ES-I3 (cell line): Measurements from ENCODE around the gene SMG1.
"Not testable (repeated sequence)": the region's sequence is repeated elsewhere in the genome, so short reads cannot be mapped to it uniquely, and the experiment has no call there.

Experiments
- H3K36me3 ChIP-seq: 2 replicates; pipeline ENCODE4 v1.6.1; 2013; ENCODE audit warnings: mild to moderate bottlenecking, low read length, control low read depth, moderate library complexity; ENCODE audit not compliant: insufficient read depth
- H3K4me1 ChIP-seq: 2 replicates; pipeline ENCODE4 v1.6.1; 2013; ENCODE audit warnings: mild to moderate bottlenecking, control low read depth, low read length; ENCODE audit not compliant: insufficient read depth
- H3K9ac ChIP-seq: 2 replicates; pipeline ENCODE4 v1.6.1; 2013; ENCODE audit warnings: low read depth, mild to moderate bottlenecking, low read length, moderate library complexity
- H3K9me3 ChIP-seq: 2 replicates; pipeline ENCODE4 v1.6.1; 2013; ENCODE audit warnings: mild to moderate bottlenecking, low read length, moderate library complexity; ENCODE audit not compliant: control insufficient read depth, insufficient read depth

The SMG1 gene

GRCh38 chr16:18945233-18945632, 19.0 kb upstream of the SMG1 start:
- Histone ChIP-seq H3K4me1 (no peaks in the 10 kb centered on the region; the same call in 1 of the 2 replicates), H3K9ac (no peak overlapping the region), H3K36me3 (no peaks in the 10 kb centered on the region), H3K9me3 (no peaks in the 10 kb centered on the region)

- Histone ChIP-seq H3K9me3 (no peaks in the 10 kb centered on the region), H3K36me3 (no peaks in the 10 kb centered on the region), H3K4me1 (no peaks in the 10 kb centered on the region; the same call in 1 of the 2 replicates), H3K9ac (no peak overlapping the region)
These were observed 17.2 kb upstream of the SMG1 start for GRCh38 chr16:18943414-18943813.

- H3K36me3 ChIP-seq = no peaks in the 10 kb centered on the region
These were observed 15.9 kb upstream of the SMG1 start for GRCh38 chr16:18942061-18942460.

GRCh38 chr16:18941471-18941870, 15.3 kb upstream of the SMG1 start:
- Histone ChIP-seq H3K9ac (no peak overlapping the region), H3K36me3 (no peaks in the 10 kb centered on the region), H3K4me1 (no peaks in the 10 kb centered on the region; the same call in 1 of the 2 replicates), H3K9me3 (no peaks in the 10 kb centered on the region)

More at GRCh38 chr16:18942061-18942460, 15.9 kb upstream of the SMG1 start:
- H3K4me1 ChIP-seq = no peaks in the 10 kb centered on the region; the same call in 1 of the 2 replicates
- H3K9me3 ChIP-seq = no peaks in the 10 kb centered on the region
- H3K9ac ChIP-seq = no peak overlapping the region

- H3K36me3 ChIP-seq = no peaks in the 10 kb centered on the region
- H3K9me3 ChIP-seq = no peaks in the 10 kb centered on the region
- H3K9ac ChIP-seq = no peak overlapping the region
- H3K4me1 ChIP-seq = no peaks in the 10 kb centered on the region
These were observed 12.8 kb upstream of the SMG1 start for GRCh38 chr16:18938986-18939385.

- Histone ChIP-seq H3K36me3 (no peaks in the 10 kb centered on the region), H3K9me3 (no peaks in the 10 kb centered on the region), H3K4me1 (peaks cover 5% of the 10 kb centered on the region; the same call in 1 of the 2 replicates), H3K9ac (no peak overlapping the region)
These were observed 11.2 kb upstream of the SMG1 start for GRCh38 chr16:18937390-18937789.

GRCh38 chr16:18936727-18937340, 10.6 kb upstream of the SMG1 start:
- peaks cover 7% of the 10 kb centered on the region; the same call in 1 of the 2 replicates for H3K4me1 ChIP-seq
- H3K9me3 ChIP-seq = no peaks in the 10 kb centered on the region
- H3K36me3 ChIP-seq = no peaks in the 10 kb centered on the region
- H3K9ac ChIP-seq = no peak overlapping the region

GRCh38 chr16:18933501-18933900, 7.3 kb upstream of the SMG1 start:
- H3K36me3 ChIP-seq = no peaks in the 10 kb centered on the region
- H3K9me3 ChIP-seq = no peaks in the 10 kb centered on the region
- H3K4me1 ChIP-seq = peaks cover 7% of the 10 kb centered on the region; the same call in 1 of the 2 replicates
- H3K9ac ChIP-seq = no peak overlapping the region

GRCh38 chr16:18932243-18932987, 6.2 kb upstream of the SMG1 start:
- H3K4me1 ChIP-seq = peaks cover 7% of the 10 kb centered on the region; the same call in 1 of the 2 replicates
- H3K36me3 ChIP-seq = no peaks in the 10 kb centered on the region
- no peak overlapping the region; the same call in 1 of the 2 replicates for H3K9ac ChIP-seq
- H3K9me3 ChIP-seq = no peaks in the 10 kb centered on the region

- Histone ChIP-seq H3K9me3 (no peaks in the 10 kb centered on the region), H3K9ac (no peak overlapping the region), H3K4me1 (peaks cover 7% of the 10 kb centered on the region; the same call in 1 of the 2 replicates), H3K36me3 (no peaks in the 10 kb centered on the region)
These were observed 5.5 kb upstream of the SMG1 start for GRCh38 chr16:18931756-18932155.

- not testable (repeated sequence) for H3K4me1 ChIP-seq, H3K36me3 ChIP-seq, H3K9me3 ChIP-seq, H3K9ac ChIP-seq
These were observed 3.9 kb upstream of the SMG1 start for GRCh38 chr16:18930095-18930494.

GRCh38 chr16:18928073-18928472, 1.9 kb upstream of the SMG1 start:
- not testable (repeated sequence) for H3K36me3 ChIP-seq, H3K4me1 ChIP-seq, H3K9me3 ChIP-seq
- peak overlapping the region; percentile 71; the same call in 1 of the 2 replicates for H3K9ac ChIP-seq

GRCh38 chr16:18925215-18925985, 808 bp downstream of the SMG1 start:
- H3K36me3 ChIP-seq, H3K4me1 ChIP-seq, H3K9me3 ChIP-seq: not testable (repeated sequence)
- H3K9ac ChIP-seq = peak overlapping the region; percentile 71

- not testable (repeated sequence) for H3K36me3 ChIP-seq, H3K9me3 ChIP-seq, H3K4me1 ChIP-seq
- peak overlapping the region; percentile 33; the same call in 1 of the 2 replicates for H3K9ac ChIP-seq
These were observed 2.3 kb downstream of the SMG1 start for GRCh38 chr16:18923935-18924334.
